Skeletal muscle tissue (tissue), 4 donors: ENCODE measurements around the gene GRIK3. TPM values are rescaled to one million over a fixed set of nuclear protein-coding genes. Genes with fewer than 3 reads are reported as not detected.
"Not testable (repeated sequence)": the region's sequence is repeated elsewhere in the genome, so short reads cannot be mapped to it uniquely, and the experiment has no call there.

Source experiments
- H3K27ac ChIP-seq: one replicate; pipeline ENCODE4 v1.7.0; 2013; ENCODE audit warnings: mild to moderate bottlenecking, low read depth, low read length, inconsistent platforms
- H3K27me3 ChIP-seq, 3 donors: one replicate each; pipeline ENCODE4 v1.7.0; 2013; ENCODE audit warnings: low read length in 3 of 3; ENCODE audit not compliant: control insufficient read depth in 3 of 3, insufficient read depth in 3 of 3
- H3K36me3 ChIP-seq, 3 donors: one replicate each; pipeline ENCODE4 v1.7.0; 2013; ENCODE audit warnings: low read length in 3 of 3; ENCODE audit not compliant: control insufficient read depth in 3 of 3, insufficient read depth in 3 of 3
- H3K4me1 ChIP-seq, 3 donors: one replicate each; pipeline ENCODE4 v1.7.0; 2013; ENCODE audit warnings: low read length in 3 of 3, mild to moderate bottlenecking in 3 of 3; ENCODE audit not compliant: control insufficient read depth in 3 of 3, insufficient read depth in 3 of 3
- H3K4me3 ChIP-seq, 3 donors: one replicate each; pipeline ENCODE4 v1.7.0; 2013; ENCODE audit warnings: low read length in 3 of 3
- H3K9ac ChIP-seq, 3 donors: one replicate each; pipeline ENCODE4 v1.7.0; 2013; ENCODE audit warnings: low read length in 3 of 3, mild to moderate bottlenecking in 3 of 3, moderate library complexity in 2 of 3, low read depth in 1 of 3
- H3K9me3 ChIP-seq, 3 donors: one replicate each; pipeline ENCODE4 v1.7.0; 2013; ENCODE audit warnings: low read length in 3 of 3; ENCODE audit not compliant: control insufficient read depth in 3 of 3
- total RNA-seq: library from RNA; depleted of rRNA; stranded (reverse); fragments of >200 nt; gene quantifications from one replicate; pipeline ENCODE4 v1.2.3, GENCODE V29; 2014
- donor health status: Osteomylitis.

GRIK3 gene
- total RNA-seq, 1 donor from 2014 or later = 0.52 TPM

DNA sequence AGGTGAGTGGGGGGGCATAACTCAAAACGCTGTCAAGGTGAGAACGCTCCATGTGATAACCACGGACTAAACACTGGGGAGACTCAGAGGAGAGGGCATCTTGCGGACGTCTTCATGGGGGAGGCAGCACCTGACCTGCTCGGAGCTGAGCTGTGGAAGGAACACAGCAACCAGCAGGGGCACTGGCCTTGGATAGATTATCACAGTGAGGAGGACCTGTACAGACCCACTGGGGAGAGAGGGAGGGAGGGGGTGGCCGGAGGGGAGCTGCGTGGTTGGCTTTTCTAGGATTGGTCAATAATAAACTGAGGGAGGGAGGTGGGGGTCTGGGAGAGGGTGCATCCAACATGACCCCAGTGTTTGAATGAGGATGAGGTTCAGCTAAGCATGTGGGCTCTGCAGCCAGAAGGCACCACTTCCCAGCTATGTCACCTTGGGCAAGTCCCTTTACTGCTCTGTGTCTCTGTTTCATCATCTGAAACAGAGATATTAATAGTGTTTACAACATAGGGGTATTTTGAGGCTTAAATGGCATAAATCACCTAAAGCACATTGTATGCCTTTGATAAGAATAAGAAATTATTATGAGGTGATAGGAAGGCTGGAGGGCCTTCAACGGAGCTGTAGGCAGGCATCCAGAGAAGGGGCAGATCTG is 123.3 kb downstream of the GRIK3 start:
- Histone ChIP-seq H3K27ac (no peak overlapping the region), H3K4me1 (no peaks in the 10 kb centered on the region), H3K36me3 (no peaks in the 10 kb centered on the region), H3K27me3 (peaks cover 5 to 24% (median 10%) of the 10 kb centered on the region in 3 donors), H3K4me3 (no peak overlapping the region), H3K9me3 (no peaks in the 10 kb centered on the region), H3K9ac (no peak overlapping the region)

DNA sequence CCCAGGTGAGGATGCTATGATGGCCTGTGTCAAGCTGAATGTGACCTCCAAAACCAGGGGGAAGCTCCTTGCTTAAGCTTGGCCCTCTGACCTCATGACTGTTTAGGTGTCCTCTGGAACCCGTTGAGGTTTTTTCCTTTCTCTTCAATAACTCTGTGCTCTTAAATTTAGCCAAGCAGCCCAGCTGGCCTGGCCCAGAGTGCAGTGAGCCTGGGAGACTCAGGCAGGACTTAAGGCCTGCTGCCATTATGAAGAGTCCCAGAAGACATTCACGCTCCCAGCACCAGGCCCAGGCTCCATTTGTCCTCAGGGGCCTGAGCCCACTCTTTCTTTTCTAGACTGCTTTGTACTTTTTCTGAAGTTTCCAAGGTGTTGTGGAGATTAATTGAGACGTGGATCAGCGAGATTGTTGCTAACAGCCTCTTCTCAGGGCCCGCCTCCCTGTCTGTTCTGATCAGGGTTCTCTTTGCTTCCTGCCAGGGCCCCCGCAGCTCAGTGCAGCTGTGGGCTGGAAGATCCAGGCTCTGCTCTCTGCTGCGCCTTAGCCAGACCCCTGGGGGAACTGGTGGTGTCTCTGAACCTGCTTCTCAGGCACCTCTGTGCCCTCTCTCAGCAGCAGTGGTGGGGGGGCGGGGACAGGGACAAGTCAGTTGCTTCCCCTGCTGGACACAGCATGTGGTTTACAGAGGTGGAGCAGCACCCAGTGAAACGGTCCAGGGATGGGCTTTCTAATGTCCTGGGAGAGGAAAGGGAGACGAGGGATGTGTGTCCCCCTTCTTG is 124.2 kb downstream of the GRIK3 start:
- Histone ChIP-seq H3K36me3 (no peaks in the 10 kb centered on the region), H3K27ac (no peak overlapping the region), H3K4me3 (no peak overlapping the region), H3K4me1 (no peaks in the 10 kb centered on the region), H3K9me3 (no peaks in the 10 kb centered on the region), H3K27me3 (peaks cover 5 to 21% (median 6%) of the 10 kb centered on the region in 3 donors), H3K9ac (no peak overlapping the region)

DNA sequence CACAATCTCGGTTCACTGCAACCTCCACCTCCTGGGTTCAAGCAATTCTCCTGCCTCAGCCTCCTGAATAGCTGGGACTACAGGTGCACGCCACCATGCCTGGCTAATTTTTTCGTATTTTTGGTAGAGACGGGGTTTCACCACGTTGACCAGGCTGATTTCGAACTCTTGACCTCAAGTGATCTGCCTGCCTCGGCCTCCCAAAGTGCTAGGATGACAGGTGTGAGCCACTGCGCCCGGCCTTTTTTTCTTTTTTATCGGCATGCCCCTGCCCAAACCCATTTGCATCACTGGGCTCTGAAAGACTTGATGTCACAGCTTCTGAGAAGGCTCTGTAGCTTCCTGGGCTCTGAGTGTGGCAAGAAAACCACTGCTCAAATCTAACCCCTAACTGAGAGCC is 125.0 kb downstream of the GRIK3 start:
- not testable (repeated sequence) for H3K27ac ChIP-seq, H3K9ac ChIP-seq, H3K36me3 ChIP-seq, H3K9me3 ChIP-seq, H3K4me3 ChIP-seq, H3K4me1 ChIP-seq
- H3K27me3 ChIP-seq = peaks cover 5 to 18% (median 6%) of the 10 kb centered on the region in 3 donors

DNA sequence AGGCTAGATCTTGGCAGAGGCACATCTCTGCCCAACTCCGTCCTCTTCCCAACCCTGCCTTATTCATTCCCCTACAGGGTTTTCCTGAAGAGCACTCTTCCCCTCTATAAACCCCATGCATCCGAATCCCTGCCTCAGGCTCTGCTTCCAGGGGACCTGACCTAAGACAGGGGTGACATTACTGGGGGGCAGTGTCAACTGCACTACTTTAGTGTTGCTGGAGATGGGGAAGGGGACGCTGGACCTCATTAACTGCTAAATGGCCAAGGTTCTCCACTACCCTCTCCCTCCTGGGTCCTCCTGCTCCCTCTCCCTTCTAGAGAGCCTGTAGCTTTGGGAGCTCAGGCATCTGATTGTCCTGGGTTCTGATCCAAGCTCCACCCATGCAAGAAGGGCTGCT is 126.2 kb downstream of the GRIK3 start:
- H3K36me3 ChIP-seq = no peaks in the 10 kb centered on the region
- peaks cover 5 to 18% (median 6%) of the 10 kb centered on the region in 3 donors for H3K27me3 ChIP-seq
- H3K27ac ChIP-seq = no peak overlapping the region
- no peaks in the 10 kb centered on the region for H3K4me1 ChIP-seq
- H3K4me3 ChIP-seq = no peak overlapping the region
- H3K9me3 ChIP-seq = no peaks in the 10 kb centered on the region
- H3K9ac ChIP-seq = no peak overlapping the region

DNA sequence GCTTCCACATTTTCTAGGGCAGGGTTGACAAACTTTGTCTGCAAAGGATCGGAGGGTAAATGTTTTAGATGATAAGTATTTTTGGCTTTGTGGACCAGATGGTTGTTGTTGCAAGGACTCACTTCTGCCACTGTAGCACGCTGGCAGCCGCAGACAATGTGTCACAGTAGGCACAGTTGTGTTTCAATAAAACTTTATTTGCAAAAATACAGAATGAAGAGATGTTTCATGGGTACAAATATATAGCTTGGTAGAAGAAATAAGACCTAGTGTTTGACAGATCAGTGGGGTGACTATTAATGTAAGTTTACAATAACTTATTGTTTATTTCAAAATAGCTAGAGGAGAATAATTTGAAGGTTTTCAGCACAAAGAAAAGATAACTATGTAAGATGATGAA is 127.8 kb downstream of the GRIK3 start:
- no peak overlapping the region for H3K9ac ChIP-seq
- no peak overlapping the region for H3K4me3 ChIP-seq
- no peaks in the 10 kb centered on the region for H3K4me1 ChIP-seq
- no peaks in the 10 kb centered on the region for H3K36me3 ChIP-seq
- H3K27me3 ChIP-seq = peaks cover 0 to 7% (median 2%) of the 10 kb centered on the region in 3 donors
- H3K27ac ChIP-seq = no peak overlapping the region
- peaks cover 0 to 5% (median 0%) of the 10 kb centered on the region in 3 donors for H3K9me3 ChIP-seq

DNA sequence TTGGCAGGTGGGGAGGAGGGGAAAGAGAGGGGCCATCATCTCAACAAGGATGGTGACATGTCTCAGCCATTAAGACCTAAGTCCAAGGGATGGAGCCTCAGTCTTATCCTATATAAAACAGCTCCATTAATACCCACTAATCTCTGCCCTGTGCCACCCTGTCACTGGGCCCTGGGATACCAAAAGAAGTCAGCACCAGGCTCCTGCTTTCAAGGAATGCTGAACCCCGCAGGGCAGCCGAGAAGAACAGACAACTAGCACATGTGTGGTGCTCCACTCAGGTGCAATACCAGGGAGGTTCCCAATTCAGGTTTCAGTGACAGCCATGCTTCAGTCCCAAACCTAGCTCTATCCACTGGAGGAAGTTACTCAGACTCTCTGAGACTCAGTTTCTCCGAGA is 128.4 kb downstream of the GRIK3 start:
- H3K27me3 ChIP-seq = peaks cover 0 to 6% (median 2%) of the 10 kb centered on the region in 3 donors
- no peaks in the 10 kb centered on the region for H3K36me3 ChIP-seq
- no peak overlapping the region for H3K4me3 ChIP-seq
- peaks cover 0 to 5% (median 0%) of the 10 kb centered on the region in 3 donors for H3K9me3 ChIP-seq
- no peaks in the 10 kb centered on the region for H3K4me1 ChIP-seq
- H3K27ac ChIP-seq = no peak overlapping the region
- H3K9ac ChIP-seq = no peak overlapping the region

DNA sequence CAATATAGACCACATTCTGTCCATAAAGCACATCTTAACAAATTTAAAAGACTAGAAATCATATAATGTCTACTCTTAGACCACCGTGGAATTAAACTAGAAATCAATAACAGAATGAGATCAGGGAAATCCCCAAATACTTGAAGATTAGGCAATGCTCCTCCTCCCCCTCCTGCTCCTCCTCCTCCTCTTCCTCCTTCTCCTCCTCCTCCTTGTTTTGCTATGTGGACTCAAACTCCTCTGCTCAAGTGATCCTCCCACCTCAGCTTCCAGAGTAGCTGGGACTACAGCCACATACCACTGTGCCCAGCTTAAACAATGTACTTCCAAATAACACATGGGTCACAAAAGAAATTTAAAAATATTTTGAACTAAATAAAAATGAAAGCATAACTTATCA is 134.2 kb downstream of the GRIK3 start:
- no peak overlapping the region for H3K4me3 ChIP-seq
- no peaks in the 10 kb centered on the region for H3K36me3 ChIP-seq
- no peaks in the 10 kb centered on the region for H3K4me1 ChIP-seq
- H3K27ac ChIP-seq = no peak overlapping the region
- peaks cover 0 to 12% (median 2%) of the 10 kb centered on the region in 3 donors for H3K9me3 ChIP-seq
- peaks cover 0 to 2% (median 0%) of the 10 kb centered on the region in 3 donors for H3K27me3 ChIP-seq
- H3K9ac ChIP-seq = no peak overlapping the region

DNA sequence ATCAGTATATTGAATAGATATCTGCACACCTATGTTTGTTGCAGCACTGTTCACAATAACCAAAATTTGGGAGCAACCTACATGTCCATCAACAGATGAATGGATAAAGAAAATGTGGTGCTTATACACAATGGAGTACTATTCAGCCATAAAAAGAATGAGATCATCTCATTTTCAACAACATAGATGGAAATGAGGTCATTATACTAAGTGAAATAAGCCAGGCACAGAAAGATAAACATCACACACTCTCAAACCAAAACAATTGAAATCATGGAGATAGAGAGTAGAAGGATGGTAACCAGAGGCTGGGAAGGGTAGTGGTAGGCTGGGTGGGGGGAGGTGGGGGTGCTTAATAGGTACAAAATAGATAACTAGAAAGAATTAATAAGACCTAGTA is 136.5 kb downstream of the GRIK3 start:
- peaks cover 0 to 12% (median 2%) of the 10 kb centered on the region in 3 donors for H3K9me3 ChIP-seq
- H3K4me1 ChIP-seq, H3K36me3 ChIP-seq, H3K27ac ChIP-seq, H3K4me3 ChIP-seq, H3K9ac ChIP-seq, H3K27me3 ChIP-seq: not testable (repeated sequence)

DNA sequence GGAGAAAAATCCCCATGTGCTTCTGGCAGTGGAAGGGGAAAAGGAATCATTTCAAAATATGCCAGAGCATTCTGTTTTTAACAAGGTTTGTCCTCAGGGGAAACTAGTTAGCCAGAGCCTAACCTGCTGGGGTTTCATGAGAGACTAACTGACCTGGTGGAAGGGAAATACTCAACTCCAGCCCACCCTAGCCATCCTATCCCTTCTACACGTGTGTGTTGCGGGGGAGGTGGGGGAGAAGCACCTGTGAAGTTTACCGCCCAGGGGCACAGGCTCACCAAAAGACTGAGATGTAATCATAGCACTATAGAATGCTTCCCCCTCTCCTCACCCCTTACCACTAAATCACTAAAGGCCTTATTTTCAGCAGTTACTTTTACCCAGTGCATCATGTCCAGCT is 139.5 kb downstream of the GRIK3 start:
- H3K36me3 ChIP-seq = no peaks in the 10 kb centered on the region
- H3K4me3 ChIP-seq = no peak overlapping the region
- H3K9ac ChIP-seq = no peak overlapping the region

DNA sequence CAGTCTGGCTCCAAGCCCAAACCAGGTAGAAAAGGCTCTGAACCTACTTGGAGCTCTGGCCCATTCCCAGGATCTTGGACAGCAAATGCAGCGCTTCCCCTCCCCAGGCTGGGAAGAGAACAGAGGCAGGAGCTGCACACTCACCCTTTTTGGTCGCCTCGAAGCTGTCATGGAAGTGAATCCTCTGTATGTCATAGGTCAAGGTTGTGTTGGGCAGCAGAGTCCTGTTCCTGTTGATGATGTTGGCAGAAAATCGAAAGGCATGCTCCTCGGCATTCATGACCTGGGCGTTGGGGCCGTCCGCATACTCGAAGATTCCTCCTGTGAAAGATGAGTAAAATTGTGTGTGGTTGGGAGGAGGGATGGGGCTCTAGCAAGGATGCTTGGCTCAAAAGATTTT is 143.5 kb downstream of the GRIK3 start:
- Histone ChIP-seq H3K4me3 (no peak overlapping the region), H3K9ac (no peak overlapping the region)

More for the DNA sequence above, 139.5 kb downstream of the GRIK3 start:
- no peaks in the 10 kb centered on the region for H3K4me1 ChIP-seq
- H3K9me3 ChIP-seq = peaks cover 0 to 7% (median 2%) of the 10 kb centered on the region in 3 donors
- peaks cover 0 to 12% (median 4%) of the 10 kb centered on the region in 3 donors for H3K27me3 ChIP-seq
- no peak overlapping the region for H3K27ac ChIP-seq

More for the DNA sequence above, 143.5 kb downstream of the GRIK3 start:
- peaks cover 3 to 21% (median 11%) of the 10 kb centered on the region in 3 donors for H3K27me3 ChIP-seq
- H3K9me3 ChIP-seq = no peaks in the 10 kb centered on the region
- no peaks in the 10 kb centered on the region for H3K4me1 ChIP-seq
- H3K27ac ChIP-seq = no peak overlapping the region
- H3K36me3 ChIP-seq = no peaks in the 10 kb centered on the region
